Right lung (tissue), 5 donors: ENCODE data around the gene TNRC18. TPM values are rescaled to one million over a fixed set of nuclear protein-coding genes. Genes with fewer than 3 reads are reported as not detected.
"Not testable (repeated sequence)": the region's sequence is repeated elsewhere in the genome, so short reads cannot be mapped to it uniquely, and the experiment has no call there.

Experiments
- DNase-seq, 2 donors: peaks; one replicate each; pipeline ENCODE4 v3.0.0-alpha.2; 2013
- polyA plus RNA-seq, 5 donors: library from polyadenylated mRNA; unstranded; fragments of 120-200 nt; gene quantifications; one replicate each; pipeline versions ENCODE4 v1.2.1 to v1.2.3, GENCODE V29; 2013; ENCODE audit warnings: inconsistent platforms in 1 of 5, low replicate concordance in 1 of 5; ENCODE audit not compliant: insufficient read length in 5 of 5, insufficient read depth in 1 of 5

The TNRC18 gene
- polyA plus RNA-seq, 5 donors = 87.7 to 152 (median 104) TPM

DNA sequence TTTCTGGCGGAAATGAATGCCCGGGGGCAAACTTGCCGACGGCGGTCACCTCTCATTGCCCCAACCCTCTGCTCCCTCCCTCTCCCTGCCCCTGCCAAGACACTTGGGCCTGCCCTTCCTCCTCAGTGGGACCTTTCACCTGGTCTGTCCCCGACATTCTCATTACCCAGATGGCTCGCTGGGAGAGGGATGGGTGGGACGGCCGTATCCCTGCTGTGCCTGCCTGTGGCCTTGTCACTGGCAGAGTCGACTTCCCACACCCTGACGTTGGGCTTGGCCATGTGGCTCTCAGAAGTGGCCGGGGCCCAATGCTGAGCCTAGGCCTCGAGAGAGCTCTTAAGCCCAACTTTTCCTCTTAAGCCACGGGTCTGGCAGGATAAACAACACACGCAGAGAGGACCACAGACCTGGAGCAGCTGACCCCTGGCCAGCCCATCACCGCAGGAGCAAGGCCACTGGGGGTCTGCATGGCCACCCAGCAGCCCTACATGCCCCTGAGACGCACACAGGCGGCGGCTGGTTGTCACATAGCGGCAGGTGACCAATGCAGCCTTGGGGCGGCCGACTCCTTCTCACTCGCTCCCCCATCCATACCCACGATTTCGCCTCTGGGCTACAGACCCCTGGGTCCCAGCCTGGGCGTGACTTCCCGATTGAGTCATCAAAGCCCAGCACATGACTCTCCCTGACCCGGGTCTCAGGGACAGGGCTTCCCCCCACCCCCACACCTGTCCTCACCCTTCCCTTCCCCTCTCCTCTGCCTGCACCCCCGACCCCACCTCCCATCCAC, 100.8 kb downstream of the TNRC18 start:
- DNase-seq = no peak

DNA sequence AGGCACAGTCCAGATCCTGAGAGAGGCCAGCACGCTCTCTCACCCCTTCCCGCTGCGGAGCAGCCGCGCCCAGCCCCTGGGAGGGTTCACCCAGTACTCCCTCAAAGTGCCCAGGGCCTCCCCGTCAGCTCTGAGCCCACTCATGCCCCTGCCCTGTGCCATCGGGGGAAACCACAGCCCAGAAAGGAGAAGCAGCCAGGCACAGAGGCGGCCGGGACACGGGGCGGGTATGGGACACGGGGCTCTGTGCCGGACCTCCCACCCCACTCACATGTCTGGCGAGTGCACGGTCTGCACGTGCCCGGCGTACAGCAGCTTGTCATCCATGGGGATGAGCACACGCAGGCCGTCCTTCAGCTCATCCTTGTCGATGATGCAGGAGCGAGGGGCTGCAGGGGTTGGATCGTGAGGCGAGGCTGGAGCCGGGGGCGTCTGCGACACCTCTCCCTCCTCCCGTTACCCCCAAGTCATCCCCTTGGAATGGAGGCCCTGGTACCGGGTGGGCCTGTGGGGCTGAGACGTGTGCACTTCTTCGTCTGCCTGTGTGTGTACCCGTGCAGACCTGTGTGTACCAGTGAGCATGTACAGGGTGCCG, 102.7 kb downstream of the TNRC18 start:
- DNase-seq = no peak

DNA sequence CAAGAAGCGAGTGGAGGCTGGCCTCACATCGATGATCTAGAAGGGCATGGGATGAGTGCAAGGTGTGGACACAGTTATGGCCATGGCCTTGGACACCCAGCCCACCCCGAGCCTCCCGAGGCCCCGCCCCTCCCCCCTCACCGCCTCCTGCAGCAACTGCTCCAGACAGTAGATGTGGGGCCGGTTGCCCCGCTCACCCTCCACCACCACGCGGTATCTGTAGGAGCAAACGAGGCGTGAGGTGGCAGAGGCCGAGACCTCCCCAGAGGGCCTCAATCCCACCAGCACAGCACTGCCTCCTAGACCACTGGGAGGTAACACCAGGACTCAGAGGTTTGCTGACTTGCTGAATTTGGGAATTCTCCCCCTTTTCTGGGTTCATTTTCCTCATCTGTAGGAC, 103.2 kb downstream of the TNRC18 start:
- no peak for DNase-seq

DNA sequence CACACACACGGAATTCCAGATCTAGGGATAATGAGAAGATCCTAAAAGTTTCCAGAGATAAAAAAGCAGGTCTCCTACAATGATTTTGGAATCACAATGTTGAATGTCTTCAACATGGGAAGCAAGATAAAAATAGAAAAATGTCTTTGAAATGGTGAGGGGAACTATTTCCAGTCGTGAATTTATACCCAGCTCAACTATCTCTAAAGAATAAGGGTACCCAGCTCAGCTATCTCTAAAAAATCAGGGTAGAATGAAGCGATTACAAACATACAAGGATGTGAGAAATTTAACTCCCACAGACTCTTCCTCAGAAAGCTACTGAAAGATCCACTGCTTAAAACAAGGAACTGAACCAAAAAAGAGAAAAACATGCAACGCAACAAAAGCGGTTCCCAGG, 105.0 kb downstream of the TNRC18 start:
- not testable (repeated sequence) for DNase-seq

DNA sequence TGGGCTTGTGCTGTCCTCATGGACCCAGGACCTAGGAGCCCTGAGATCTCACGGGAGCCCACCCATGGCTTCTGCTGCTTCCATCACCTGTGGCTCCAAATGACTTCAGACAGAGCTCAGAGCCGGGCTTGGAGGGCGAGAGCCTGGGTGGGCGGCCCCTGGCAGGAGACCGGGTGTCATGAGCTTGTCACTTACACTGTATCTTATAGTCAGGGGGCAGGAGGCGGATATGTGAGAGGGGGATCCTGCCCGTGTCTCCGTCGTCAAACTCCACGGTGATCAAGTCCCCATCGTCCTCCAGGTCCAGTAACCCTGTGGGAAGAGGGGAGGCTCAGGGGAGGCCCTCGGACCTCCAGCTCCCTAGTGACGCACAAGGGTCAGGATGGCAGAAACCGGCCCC, 107.9 kb downstream of the TNRC18 start:
- no peak for DNase-seq

DNA sequence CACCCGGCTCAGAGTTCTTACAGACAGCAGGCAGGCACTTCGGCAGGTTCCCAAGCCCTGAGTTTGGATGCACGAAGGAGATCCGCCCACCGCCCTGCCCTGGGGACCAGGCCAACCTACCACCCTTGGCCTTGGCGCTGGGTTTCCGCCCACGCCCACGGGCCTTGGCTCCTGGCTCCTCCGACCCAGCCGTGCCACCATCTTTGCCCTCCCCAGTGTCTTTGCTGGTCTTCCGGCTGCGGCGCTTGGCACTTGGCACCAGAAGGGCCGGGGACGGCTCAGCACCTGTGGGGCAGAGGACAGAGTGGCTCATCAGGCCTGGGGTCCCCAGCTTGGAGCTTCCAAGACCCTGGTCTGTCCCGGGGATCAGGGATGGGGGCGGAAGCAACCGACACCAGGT, 108.8 kb downstream of the TNRC18 start:
- DNase-seq = no peak

DNA sequence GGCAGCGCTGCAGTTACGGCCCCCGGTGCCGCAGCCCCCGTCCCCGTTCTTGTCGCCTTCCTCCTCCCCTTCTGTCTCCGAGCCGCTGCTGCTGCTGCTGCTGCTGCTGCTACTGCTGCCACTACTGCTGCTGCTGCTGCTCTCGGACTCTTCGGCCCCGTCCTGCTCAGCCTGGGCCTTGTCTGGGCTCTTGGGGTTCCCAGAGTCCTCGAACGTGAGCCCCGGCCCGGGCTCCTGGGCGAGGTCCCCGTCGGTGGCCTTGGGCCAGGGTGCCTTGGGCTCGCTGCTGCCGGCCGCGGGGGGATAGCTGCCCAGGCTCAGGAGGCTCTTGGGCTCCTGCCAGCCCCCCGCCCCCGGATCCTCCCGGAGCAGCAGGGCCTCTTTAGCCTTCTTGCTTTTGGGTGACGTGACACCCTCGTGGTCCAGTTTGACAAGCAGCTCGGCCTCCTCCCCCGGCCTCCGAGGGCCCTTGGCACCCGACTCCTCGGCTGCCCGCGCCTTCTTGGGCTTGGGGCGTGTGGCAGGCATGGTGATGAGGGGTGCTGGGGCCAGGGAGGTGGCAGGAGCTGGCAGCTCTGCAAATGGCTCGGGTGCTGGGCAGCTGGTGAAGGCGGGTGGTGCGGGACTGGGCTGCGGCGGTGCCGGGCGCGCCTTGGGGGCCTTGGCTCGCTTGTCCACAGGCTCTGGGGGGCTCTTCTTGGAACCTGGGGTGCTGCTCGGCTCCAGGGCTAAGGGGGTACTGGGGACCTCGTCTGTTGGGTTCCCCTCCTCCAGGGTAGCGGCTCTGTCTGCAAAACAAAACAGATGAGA, 110.4 kb downstream of the TNRC18 start:
- not testable (repeated sequence) for DNase-seq

DNA sequence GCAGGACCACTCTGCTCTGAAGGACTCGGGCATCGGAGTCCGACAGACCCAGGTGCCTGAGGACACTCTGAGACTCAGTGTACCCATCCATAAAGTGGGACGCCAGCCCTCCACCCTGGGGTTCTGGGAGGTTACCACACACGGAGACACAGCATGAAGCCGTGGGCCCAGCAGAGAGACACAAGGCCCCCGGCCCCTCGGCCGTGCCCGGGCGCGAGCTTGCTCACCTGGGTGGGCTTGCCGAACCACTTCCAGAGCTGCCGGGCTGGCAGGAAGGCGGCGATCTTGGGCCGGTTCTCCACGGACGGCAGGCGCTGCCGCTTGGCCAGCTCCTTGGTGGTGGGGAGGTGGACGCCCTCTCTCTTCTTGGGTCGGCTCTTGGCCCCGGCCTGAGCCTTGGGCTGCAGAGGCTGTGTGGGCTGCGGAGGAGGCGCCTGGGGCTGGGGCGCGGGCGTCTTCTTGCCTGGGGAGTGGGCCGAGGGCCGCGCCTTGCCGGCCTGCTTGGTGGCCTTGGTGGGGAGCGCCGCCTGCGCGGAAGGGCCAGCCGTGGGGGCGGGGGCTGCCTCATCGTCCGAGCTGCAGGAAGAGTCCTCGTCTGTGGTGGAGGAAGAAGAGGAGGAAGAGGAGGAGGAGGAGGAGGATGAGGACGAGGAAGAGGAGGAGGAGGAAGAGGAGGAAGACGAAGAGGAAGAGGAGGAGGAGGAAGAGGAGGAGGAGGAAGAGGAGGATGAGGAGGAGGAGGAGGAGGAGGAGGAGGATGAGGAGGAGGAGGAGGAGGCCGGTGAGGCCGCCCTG, 111.2 kb downstream of the TNRC18 start:
- DNase-seq = not testable (repeated sequence)

DNA sequence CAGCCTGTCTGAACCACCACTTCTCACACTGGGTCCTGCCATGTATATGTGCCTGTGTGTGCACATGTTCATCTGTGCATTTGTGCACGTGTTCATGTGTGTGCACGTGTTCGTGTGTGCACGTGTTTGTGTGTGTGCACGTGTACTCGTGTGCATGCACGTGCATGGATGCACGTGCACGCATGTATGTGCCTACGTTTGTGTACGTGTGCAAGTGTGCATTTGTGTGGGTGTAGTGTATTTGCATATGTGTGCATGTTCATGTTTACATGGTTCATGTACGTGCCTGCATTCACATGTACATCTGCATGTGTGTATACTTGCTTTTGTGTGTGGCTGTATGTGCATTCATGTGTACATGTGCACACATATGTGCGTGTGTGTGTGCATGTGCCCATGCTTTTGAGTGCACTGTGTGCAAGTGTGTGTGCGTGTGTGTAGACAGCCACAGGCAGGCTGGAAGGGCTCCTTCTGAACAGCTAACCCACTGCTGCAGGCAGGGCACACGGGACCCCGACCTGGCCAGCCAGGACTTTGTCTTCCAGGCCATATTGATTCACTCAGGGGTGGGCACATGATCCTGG, 112.7 kb downstream of the TNRC18 start:
- no peak for DNase-seq

DNA sequence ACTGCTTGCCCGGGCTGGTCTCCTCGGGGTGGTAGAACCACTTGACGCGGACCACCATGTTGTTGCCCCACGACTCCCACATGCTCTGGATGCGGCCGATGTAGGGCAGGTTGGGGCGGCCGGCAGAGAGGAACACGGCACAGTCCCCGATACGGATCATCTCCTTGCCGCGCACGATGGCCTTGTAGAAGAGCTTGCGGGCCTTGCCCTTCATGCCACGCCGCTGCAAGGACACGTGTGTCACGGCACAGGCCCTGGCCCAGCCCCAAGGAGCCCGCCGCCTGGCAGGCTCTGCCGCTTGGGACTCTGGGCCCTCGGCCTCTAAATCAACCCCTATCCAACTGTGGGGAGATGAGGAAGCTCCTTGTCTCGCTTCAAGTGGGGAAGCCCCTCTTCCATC, 114.5 kb downstream of the TNRC18 start:
- DNase-seq = no peak

DNA sequence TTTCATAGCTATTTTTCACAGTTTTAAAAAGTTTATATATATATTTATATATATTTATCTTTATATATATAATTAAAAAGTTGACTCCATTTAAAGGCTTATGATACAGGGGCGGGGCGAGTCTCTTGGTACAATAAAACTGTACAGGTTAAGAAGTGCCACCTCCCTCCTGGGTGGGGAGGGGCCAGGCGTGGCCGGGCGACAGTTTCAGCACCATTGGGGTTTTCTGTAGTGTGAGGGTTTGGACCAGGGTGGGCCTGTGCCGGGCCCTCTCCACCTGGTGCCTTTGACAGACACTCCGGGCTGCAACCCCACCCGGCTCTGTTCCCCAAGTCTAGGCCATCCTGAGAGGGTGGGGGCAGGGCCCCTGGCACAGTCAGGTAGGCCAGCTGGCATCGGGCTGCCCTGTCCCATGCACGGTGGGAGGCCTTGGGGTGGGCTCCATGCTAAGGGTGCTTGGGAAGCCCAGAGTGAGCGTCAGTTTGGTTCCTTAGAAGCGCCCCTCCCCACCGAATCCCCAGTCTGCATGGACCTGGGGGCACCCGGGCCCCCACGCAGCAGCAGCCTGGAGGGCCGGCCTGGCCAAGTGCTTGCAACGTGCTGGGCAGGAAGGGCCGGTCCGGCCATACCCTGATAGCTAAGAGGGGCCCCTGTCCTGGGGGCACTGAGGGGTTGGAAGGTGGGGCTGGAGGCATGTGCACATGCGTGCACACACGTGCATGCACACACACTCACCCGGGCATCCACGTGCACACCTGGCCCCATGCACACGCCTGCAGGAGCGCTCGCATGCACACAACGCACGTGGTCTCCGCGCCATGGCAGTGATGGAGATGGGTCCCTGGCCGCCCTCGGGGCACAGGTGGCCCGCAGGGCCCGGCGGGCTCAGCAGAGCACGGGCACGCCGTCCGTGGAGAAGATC, 116.2 kb downstream of the TNRC18 start:
- not testable (repeated sequence) for DNase-seq

DNA sequence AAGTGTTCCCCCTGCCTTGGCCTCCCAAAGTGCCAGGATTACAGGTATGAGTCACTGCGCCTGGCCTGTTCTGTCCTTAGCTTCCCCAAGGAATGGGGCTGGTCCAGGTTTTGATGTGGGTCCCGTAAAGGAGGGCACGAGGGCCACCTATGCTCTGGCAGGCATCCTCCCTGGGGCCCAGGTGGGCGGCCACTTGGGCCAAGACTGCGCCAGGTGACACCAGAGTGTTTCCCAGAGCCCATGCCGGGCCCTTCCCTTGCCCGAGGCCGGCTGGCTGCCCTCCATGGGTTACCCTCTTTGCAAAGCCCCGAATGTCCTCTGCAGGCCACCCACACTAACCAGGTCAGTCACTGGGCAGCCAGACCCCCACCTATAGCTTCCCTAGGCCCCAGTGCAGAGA, 118.6 kb downstream of the TNRC18 start:
- DNase-seq = not testable (repeated sequence)

DNA sequence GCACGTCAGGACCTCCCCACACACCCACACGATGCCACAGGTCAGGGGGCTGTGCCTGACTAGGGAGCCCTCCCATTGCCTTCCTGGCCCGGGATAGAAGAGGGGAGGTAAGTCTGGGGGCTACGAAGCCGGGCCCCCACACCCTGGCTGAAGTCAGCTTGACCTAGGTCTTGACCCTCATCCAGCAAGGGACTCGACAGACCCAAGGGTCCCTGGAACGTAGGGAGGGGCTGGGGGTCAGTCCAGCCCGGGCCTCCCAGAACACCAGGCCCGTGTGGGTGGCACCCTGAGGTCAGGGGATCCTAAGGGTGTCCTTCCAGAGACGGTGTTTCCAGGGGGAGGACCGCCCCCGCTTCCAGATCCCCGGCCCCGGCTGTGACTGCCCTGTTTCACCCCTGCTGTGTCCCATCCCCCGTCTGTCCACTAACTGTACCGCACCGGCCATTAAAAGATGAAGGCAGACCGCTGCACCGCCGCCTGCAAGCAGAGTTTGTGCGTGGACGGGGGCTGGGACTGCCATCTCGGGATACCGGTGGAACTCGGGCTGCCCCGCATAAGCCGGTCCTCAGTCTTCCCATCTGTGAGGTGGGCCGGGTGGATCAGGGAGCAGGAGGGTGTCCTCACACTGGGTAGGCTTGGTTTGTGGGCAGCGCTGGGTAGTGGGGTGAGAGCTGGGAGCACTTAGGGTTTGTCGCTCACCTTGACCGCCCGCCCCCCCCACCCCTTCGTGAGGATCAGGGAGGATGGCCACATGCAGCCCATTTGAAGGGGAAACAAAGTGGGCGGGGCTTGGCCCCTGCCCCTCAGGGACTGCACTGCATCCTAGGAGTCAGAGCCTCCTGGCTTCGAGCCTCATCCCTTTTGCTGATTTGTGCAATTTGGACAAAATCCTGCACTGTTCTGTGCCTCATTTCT, 119.8 kb downstream of the TNRC18 start:
- no peak for DNase-seq

DNA sequence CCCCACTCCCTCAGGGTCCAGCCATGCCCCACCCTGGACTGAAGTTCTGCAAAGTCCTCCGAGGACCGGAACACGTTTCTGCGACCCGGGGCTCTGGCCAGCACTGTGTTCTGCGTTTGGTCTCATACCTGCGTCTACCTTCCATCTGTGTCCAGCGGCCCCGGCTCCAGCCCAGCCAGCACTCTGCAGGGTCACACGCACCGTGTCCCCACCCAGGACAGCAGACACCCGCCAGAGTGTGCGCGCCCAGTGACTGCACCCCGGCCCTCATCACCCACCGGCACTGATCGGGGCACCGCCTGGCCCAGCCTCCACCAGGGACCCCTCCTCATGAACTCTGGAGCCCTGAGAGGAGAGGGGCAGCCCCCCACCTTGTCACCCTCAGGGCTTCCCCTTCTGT, 120.6 kb downstream of the TNRC18 start:
- no peak for DNase-seq

DNA sequence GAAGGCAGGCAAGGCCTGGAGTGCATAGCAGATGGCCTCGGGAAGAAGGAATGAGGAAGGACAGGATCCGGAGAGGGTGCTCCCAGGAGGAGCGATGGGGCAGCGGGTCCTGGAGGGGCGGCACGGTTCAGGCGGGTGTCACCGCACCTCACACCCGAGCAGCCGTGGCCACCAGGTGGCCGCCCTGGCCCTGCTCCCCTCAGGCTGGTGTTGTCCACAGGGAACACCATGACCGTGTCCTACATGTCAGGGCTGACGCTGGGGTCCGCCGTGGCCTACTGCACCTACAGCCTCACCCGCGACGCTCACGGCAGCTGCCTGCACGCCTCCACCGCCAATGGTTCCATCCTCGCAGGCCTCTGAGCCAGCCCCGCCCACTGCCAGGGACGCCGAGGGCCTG, 121.1 kb downstream of the TNRC18 start:
- no peak for DNase-seq

DNA sequence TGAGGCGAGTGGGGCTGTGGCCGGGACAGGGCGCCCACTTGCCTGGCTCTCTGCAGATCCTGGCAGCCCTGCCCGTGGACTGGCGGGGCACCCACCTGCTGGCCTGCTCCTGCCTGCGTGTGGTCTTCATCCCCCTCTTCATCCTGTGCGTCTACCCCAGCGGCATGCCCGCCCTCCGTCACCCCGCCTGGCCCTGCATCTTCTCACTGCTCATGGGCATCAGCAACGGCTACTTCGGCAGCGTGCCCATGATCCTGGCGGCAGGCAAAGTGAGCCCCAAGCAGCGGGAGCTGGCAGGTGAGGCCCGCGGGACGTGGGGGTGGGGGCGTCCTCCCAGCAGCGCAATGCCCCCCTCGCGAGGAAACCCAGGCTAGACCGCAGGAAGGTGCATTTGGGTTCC, 123.3 kb downstream of the TNRC18 start:
- DNase-seq = no peak

DNA sequence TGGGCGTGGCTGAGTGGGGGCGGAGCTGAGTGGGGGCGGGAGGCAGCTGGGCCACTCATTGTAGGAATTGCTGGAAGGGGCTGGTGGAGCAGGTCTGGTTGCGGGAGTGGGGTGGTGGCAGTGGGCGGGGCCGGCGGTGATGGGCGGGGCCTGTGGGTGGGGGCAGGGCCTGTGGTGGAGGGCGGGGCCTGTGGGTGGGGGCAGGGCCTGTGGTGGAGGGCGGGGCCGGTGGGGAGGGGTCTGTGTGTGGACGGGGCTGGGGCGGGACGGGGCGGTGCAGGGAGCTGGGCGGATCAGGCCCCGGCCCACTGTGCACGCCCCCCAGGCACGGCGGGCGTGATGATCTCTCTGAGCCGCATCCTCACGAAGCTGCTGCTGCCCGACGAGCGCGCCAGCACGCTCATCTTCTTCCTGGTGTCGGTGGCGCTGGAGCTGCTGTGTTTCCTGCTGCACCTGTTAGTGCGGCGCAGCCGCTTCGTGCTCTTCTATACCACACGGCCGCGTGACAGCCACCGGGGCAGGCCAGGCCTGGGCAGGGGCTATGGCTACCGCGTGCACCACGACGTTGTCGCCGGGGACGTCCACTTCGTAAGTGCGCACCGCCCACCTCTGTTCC, 126.9 kb downstream of the TNRC18 start:
- no peak for DNase-seq

DNA sequence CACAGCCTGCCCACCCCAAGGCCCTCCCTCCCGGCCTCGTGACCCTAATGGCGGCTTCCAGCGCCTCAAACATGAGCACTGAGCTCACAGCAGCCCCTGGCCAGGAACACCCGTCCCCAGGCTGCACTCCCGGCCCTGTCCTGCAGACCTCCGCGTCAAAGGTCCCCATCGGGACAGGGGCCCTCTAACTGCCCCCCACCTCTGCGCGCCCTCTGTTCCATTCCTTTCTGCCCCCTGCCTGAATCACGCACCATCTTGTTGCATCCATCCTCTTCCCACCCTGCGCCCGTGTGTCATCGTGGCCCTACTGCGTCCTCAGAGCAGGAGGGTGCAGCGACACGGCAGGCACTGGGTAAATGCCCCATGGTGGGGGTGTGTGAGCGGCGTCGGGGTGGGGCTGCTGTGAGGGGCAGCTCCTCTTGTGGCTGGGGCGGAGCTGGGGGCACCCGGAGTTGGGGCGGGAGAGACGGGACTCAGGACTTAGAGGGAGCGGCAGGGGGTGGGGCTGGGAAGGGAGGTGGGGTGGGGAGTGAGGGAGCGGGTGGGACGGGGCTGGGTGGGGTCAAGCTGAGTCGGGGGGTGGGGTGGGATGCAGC, 127.5 kb downstream of the TNRC18 start:
- DNase-seq = no peak
